HG02840 (cell line): ENCODE results near the gene DLK2.
A peak's percentile ranks its signal among the peaks of the same experiment; 100 is the strongest.
"Not testable (repeated sequence)": the region's sequence is repeated elsewhere in the genome, so short reads cannot be mapped to it uniquely, and the experiment has no call there.

ENCODE experiments used
- ATAC-seq: cut with Tn5 transposase; IDR thresholded peaks from one replicate; pipeline ENCODE4 v1.9.1; 2021; ENCODE audit warnings: mild to moderate bottlenecking, moderate library complexity, moderate number of reproducible peaks; ENCODE audit not compliant: unreplicated experiment, low FRiP score

The DLK2 gene

DNA sequence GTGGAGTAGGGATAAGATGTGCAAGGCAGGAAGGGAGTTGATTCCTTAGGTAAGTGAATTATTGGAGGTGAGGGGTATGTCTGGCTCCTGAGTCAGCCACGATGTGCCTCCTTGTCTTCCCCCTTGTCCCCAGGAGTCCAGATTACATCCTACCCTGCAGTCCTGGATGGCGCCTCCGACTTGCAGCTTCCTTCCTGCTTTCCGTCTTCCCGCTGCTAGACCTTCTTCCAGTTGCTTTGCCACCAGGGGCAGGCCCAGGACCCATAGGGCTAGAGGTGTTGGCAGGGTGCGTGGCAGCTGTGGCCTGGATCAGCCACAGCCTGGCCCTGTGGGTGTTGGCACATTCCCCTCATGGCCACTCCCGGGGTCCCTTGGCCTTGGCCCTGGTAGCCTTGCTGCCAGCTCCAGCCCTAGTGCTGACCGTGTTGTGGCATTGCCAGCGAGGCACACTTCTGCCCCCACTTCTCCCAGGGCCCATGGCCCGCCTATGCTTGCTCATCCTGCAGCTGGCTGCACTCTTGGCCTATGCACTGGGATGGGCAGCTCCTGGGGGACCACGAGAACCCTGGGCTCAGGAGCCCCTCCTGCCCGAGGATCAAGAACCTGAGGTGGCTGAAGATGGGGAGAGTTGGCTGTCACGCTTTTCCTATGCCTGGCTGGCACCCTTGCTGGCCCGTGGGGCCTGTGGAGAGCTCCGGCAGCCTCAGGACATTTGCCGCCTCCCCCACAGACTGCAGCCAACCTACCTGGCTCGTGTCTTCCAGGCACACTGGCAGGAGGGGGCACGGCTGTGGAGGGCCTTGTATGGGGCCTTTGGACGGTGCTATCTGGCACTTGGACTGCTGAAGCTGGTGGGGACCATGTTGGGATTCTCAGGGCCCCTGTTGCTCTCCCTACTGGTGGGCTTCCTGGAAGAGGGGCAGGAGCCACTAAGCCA is 23.1 kb downstream of the DLK2 start:
- no peak for ATAC-seq

DNA sequence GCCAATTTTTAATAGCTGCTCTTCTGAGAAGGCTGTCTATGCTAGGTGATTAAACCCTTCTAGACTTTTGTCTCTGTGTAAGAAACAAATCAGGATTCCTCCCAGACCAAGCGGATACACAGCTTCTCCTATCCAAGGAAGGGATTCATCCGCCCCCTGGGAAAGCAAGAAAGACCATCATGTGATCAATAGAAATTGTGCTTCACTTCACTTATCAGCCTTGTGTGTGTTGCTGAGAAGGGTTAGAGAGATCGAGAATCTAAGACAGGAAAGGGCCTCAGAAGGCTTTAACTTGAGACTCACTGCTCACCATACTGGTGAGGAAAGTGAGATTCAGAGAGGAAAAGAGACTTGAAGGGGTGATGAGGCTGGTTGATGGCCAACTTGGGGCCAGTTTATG is 26.5 kb downstream of the DLK2 start:
- ATAC-seq, result no peak

- no peak for ATAC-seq
Measured at GRCh38 chr6:43428112-43428570, 27.2 kb downstream of the DLK2 start.

DNA sequence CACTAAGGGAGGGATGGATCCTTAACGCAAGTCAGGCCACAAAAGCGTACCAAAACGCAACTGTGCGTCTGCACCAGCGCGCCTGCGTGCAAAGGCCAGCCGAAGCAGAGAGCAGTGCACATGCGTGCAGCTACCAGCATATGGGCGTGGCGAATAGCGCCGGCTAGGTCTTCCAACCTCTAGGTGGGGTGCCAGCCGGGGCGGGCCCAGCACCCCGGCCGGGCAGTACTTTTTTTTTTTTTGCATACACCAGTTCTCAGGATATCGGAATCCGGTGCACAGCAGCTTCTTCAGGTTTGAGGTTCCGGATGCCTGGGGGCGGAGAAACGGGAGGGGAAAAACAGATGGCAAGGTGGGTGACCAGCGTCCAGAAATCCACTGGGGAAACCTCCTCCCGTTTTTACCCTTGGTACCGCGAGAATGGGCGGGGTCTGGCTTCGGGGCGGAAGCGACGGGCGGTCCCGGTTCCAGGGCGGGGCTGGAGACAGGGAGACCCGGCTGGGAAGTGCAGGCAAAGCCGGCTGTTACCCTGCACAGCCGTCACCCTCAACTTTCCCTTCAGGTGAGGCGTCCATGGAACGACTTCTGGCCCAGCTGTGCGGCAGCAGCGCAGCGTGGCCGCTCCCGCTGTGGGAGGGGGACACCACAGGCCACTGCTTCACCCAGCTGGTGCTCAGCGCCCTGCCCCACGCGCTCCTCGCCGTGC is 27.8 kb downstream of the DLK2 start, which contains the start of gene ABCC10:
TSS of gene ABCC10 (plus strand) at position 136 of the 706 bp plus-strand sequence. CDS start at position 574, 438 bp downstream.
- peak; percentile 87 for ATAC-seq

DNA sequence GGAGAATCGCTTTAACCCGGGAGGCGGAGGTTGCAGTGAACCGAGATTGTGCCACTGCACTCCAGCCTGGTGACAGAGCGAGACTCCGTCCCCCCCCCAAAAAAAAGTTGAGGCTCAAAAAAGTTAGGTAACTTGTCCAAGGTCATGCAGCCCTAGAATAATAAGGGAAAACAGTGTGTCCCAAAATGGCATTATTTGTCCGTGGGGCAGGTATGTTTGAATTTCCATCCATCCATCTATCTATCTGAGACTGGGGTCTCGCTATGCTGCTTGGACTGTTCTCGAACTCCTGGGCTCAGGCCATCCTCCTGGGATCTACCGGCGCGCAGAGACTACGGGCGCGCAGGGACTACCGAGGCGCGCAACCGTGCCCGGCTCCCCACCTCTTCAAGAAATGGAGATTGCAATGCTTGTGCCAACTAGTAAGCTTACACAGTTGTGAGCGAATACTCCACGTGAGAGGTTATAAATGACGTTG is 28.4 kb downstream of the DLK2 start:
- no peak for ATAC-seq

DNA sequence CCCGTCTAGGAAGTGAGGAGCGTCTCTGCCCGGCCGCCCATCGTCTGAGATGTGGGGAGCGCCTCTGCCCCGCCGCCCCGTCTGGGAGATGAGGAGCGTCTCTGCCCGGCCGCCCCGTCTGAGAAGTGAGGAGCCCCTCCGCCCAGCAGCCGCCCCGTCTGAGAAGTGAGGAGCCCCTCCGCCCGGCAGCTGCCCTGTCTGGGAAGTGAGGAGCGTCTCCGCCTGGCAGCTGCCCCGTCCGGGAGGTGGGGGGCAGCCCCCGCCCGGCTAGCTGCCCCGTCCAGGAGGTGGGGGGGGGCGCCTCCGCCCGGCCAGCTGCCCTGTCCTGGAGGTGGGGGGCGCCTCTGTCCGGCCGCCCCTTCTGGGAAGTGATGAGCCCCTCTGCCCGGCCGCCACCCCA is 30.3 kb downstream of the DLK2 start:
- ATAC-seq, result not testable (repeated sequence)

DNA sequence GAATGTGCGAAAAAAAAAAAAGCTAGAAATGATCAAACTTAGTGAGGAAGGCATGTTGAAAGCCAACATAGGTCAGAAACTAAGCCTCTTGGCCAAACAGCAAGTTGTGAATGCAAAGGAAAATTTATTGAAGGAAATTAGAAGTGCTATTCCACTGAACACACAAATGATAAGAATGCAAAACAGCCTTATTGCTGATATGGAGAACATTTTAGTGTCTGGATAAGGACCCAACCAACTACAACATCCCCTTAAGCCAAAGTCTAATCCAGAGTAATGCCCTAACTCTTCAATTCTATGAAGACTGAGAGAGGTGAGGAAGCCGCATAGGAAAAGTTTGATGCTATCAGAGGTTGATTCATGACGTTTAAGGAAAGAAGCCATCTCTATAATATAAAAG is 33.5 kb downstream of the DLK2 start:
- no peak for ATAC-seq

- no peak for ATAC-seq
Measured at GRCh38 chr6:43420012-43420709, 35.2 kb downstream of the DLK2 start.

DNA sequence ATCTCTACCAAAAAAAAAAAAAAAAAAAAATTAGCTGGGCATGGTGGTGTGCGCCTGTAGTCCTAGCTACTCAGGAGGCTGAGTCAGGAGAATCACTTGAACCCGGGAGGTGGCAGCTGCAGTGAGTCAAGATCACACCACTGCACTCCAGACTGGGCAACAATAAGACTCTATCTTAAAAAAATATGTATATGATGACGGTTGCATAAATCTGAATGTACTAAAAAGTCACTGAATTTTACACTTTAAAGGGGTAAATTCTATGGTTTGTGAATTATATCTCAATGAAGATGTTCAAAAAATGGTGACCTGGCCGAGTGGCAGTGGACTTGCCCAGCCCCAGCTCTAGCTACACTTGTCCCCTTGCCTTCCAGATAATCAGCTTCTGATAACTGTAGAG is 38.4 kb downstream of the DLK2 start:
- no peak for ATAC-seq

DNA sequence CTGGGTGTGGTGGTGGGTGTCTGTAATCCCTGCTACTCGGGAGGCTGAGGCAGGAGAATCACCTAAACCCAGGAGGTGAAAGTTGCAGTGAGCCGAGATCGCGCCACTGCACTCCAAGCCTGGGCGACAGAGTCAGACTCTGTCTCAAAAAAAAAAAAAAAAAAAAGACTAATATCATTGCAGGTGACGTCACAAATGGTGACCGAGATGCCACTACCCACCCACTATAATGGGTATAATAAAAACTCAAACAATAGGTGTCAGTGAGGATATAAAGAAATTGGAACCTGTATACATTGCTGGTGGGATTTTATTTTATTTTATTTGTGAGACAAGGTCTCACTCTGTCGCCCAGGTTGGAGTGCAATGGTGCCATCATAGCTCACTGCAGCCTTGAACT is 40.1 kb downstream of the DLK2 start:
- ATAC-seq, result not testable (repeated sequence)

- no peak for ATAC-seq
Measured at GRCh38 chr6:43413002-43413401, 42.3 kb downstream of the DLK2 start.

DNA sequence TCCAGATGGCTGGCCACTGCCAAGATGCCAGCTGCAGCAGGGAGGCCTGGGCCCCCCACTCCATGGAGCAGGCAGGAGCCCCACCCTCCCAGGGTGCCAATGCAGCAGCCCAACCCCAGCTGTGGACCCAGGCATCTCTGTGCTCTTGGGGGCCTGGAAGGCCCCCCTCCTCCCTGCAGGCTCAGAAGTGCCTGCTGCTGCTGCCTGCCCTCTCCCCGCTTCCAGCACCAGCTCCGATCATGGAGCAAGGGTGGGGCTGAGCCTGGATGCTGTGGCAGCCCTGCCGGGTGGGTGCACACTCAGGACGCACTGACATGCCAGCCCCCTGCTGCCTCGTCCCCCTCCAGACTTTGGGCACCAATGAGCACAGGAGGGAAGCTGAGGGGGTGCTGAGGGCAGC is 42.8 kb downstream of the DLK2 start:
- no peak for ATAC-seq

DNA sequence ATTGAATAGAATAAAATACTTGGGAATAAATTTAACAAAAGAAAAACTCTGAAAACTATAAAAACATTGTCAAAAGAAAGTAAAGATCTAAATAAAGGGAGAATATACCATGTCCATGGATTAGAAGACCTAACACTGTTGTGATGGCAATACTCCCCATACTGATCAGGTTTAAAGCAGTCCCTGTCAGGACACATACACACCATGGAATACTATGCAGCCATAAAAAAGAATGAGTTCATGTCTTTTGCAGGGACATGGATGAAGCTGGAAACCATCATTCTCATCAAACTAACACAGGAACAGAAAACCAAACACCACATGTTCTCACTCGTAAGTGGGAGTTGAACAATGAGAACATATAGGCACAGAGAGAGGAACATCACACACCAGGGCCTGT is 44.6 kb downstream of the DLK2 start:
- not testable (repeated sequence) for ATAC-seq

- no peak for ATAC-seq
Measured at GRCh38 chr6:43408259-43408658, 47.1 kb downstream of the DLK2 start.

DNA sequence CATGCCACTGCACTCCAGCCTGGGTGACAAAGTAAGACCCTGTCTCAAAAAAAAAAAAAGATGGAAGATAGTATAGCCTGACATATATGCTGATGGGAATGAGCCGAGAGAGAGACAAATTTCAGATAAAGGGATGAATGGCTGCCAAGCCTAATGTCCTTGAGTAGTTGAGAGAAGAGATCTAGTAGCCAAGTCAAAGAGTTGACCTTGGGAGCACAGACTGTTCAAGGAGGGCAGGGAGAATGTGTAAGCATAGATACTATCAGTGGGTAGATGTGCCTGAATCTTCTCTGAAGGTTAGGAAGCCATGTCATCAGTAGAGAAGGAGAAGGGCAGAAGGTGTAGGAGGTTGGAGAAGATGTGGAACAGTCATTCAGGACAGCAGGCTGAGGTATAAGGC is 48.1 kb downstream of the DLK2 start:
- no peak for ATAC-seq

GRCh38 chr6:43405354-43405753 is 50.0 kb downstream of the DLK2 start:
- no peak for ATAC-seq

- no peak for ATAC-seq
Measured at GRCh38 chr6:43402820-43403219, 52.5 kb downstream of the DLK2 start.

DNA sequence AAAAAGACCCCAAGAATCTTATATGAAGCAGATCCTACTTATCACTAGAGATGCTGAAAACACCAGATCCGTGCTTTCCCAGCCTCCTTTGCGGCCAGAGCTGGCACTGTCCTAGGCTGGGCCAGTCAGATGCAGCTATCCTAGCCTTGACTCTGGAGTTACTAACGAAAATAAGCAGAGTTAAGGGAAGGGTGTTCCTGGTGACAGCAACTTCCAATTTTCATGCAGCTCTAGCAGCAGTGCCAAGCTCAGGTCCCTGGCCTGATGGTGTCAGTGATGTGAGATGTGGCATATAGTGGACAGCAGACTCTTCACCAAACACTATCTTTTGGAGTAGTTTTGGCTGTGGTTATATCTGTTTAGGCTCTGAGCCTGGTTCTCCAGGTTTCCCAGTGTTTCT is 53.6 kb downstream of the DLK2 start:
- no peak for ATAC-seq
